Fibroblast of lung (primary cell): Measurements from ENCODE around the gene GAGE10.

ENCODE experiments used
- CTCF ChIP-seq, 2 donors: IDR thresholded peaks in 1 of 2; conservative IDR thresholded peaks in 1 of 2; 1 replicate in 1 of 2; 2 replicates in 1 of 2; pipeline ENCODE4 v1.5.1; 2011 to 2012; ENCODE audit warnings: low read length in 2 of 2, control low read depth in 1 of 2, inconsistent platforms in 1 of 2, low read depth in 1 of 2, mild to moderate bottlenecking in 1 of 2
- EZH2 ChIP-seq: IDR thresholded peaks from 2 replicates; pipeline ENCODE4 v1.5.1; 2012; ENCODE audit warnings: low read length, control low read depth, mild to moderate bottlenecking; ENCODE audit errors: missing control alignments

- no peak for TF ChIP-seq CTCF (conservative IDR thresholded peaks at IDR 0.05 in 1 of 2, IDR thresholded peaks at IDR 0.05 in 1 of 2; ENCODE audit: low read depth in 1 of 2, low read length in 2 of 2)
- TF ChIP-seq EZH2, result no peak
Observed at GRCh38 chrX:49269010-49269766, 34.3 kb upstream of the GAGE10 start.
